MM.1S (cell line): Measurements from ENCODE around the gene PPP2CA.

Source experiments
- DNase-seq: peaks from one replicate; pipeline ENCODE4 v3.0.0-alpha.2; 2015
- H2AFZ ChIP-seq: fragments of 300-600 bp; sonication (generic); 2 replicates; pipeline ENCODE4 v1.6.0; 2016; ENCODE audit warnings: antibody characterized with exemption, low read length
- H3F3A ChIP-seq: fragments of 300-600 bp; sonication (generic); 2 replicates; pipeline ENCODE4 v1.6.1; 2016; ENCODE audit warnings: mild to moderate bottlenecking, antibody characterized with exemption, low read length, moderate library complexity, mixed read lengths; ENCODE audit not compliant: insufficient read depth
- H3K27ac ChIP-seq: fragments of 300-600 bp; sonication (generic); 2 replicates; pipeline ENCODE4 v1.5.1; 2016; ENCODE audit warnings: mild to moderate bottlenecking, low read length
- H3K27me3 ChIP-seq: fragments of 300-600 bp; sonication (generic); replicated peaks from 2 replicates; pipeline ENCODE4 v1.6.0; 2016; ENCODE audit warnings: low read length; ENCODE audit not compliant: insufficient read depth
- H3K36me3 ChIP-seq: fragments of 300-600 bp; sonication (generic); replicated peaks from 2 replicates; pipeline ENCODE4 v1.6.1; 2016; ENCODE audit warnings: mild to moderate bottlenecking, low read length, mixed read lengths; ENCODE audit not compliant: insufficient read depth
- H3K4me1 ChIP-seq: fragments of 300-600 bp; sonication (generic); 2 replicates; pipeline ENCODE4 v1.6.1; 2016; ENCODE audit warnings: low read length, mixed read lengths
- H3K4me2 ChIP-seq: fragments of 300-600 bp; sonication (generic); 2 replicates; pipeline ENCODE4 v1.6.0; 2016; ENCODE audit warnings: low read depth, low read length
- H3K4me3 ChIP-seq: fragments of 300-600 bp; sonication (generic); 2 replicates; pipeline ENCODE4 v1.5.1; 2016; ENCODE audit warnings: low read length, mixed read lengths
- H3K79me2 ChIP-seq: fragments of 300-600 bp; sonication (generic); 2 replicates; pipeline ENCODE4 v1.6.1; 2016; ENCODE audit warnings: mixed run types, low read length, mixed read lengths
- H3K9ac ChIP-seq: fragments of 300-600 bp; sonication (generic); 2 replicates; pipeline ENCODE4 v1.6.1; 2016; ENCODE audit warnings: low read length, mixed read lengths
- H3K9me2 ChIP-seq: fragments of 300-600 bp; sonication (generic); replicated peaks from 2 replicates; pipeline ENCODE4 v1.6.1; 2016; ENCODE audit warnings: mild to moderate bottlenecking, low read length, mixed read lengths; ENCODE audit not compliant: insufficient read depth
- H3K9me3 ChIP-seq: fragments of 300-600 bp; sonication (generic); replicated peaks from 2 replicates; pipeline ENCODE4 v1.6.1; 2016; ENCODE audit warnings: mild to moderate bottlenecking, low read length, mixed read lengths; ENCODE audit not compliant: insufficient read depth
- H4K20me1 ChIP-seq: fragments of 300-600 bp; sonication (generic); 2 replicates; pipeline ENCODE4 v1.6.1; 2016; ENCODE audit warnings: mild to moderate bottlenecking, low read length, moderate library complexity, mixed read lengths; ENCODE audit not compliant: insufficient read depth
- CTCF ChIP-seq: fragments of 300-600 bp; sonication (generic); IDR thresholded peaks from 2 replicates; pipeline ENCODE4 v1.5.1; 2016; ENCODE audit warnings: antibody characterized with exemption, low read length, mixed read lengths
- EZH2 ChIP-seq: fragments of 300-600 bp; sonication (generic); optimal IDR thresholded peaks from 2 replicates; pipeline ENCODE3; 2017; ENCODE audit warnings: low read depth, mild to moderate bottlenecking, antibody characterized with exemption, low read length, mixed read lengths
- EZH2phosphoT487 ChIP-seq: fragments of 300-600 bp; sonication (generic); IDR thresholded peaks from 2 replicates; pipeline ENCODE4 v1.6.1; 2018; ENCODE audit warnings: antibody characterized with exemption, low read length

PPP2CA gene

GRCh38 chr5:134171972-134172371 lies 53.9 kb downstream of the PPP2CA start:
- H2AFZ ChIP-seq: no peak overlapping the region
- no peaks in the 10 kb centered on the region for H3K9me2 ChIP-seq
- peaks cover 18% of the 10 kb centered on the region for H3F3A ChIP-seq
- no peak overlapping the region for H3K9ac ChIP-seq
- no peak overlapping the region for H3K4me2 ChIP-seq
- peaks cover 15% of the 10 kb centered on the region for H4K20me1 ChIP-seq
- no peaks in the 10 kb centered on the region for H3K27me3 ChIP-seq
- peaks cover 86% of the 10 kb centered on the region for H3K79me2 ChIP-seq
- H3K4me1 ChIP-seq: peaks cover 9% of the 10 kb centered on the region
- no peak for TF ChIP-seq EZH2
- no peak for TF ChIP-seq CTCF
- TF ChIP-seq EZH2phosphoT487: no peak
- H3K4me3 ChIP-seq: no peak overlapping the region
- no peak overlapping the region for H3K27ac ChIP-seq
- no peak for DNase-seq
- peaks cover 24% of the 10 kb centered on the region; the same call in 1 of the 2 replicates for H3K36me3 ChIP-seq
- H3K9me3 ChIP-seq: no peaks in the 10 kb centered on the region

- Histone ChIP-seq H3K27ac (no peak overlapping the region), H3K4me1 (no peaks in the 10 kb centered on the region), H4K20me1 (no peaks in the 10 kb centered on the region), H3F3A (no peaks in the 10 kb centered on the region), H3K9ac (no peak overlapping the region), H3K79me2 (peaks cover 26% of the 10 kb centered on the region), H3K9me3 (no peaks in the 10 kb centered on the region), H3K9me2 (no peaks in the 10 kb centered on the region), H2AFZ (no peak overlapping the region), H3K36me3 (peaks cover 14% of the 10 kb centered on the region; the same call in 1 of the 2 replicates), H3K4me3 (no peak overlapping the region), H3K4me2 (no peak overlapping the region), H3K27me3 (no peaks in the 10 kb centered on the region)
- DNase-seq: no peak
- no peak for TF ChIP-seq EZH2
- TF ChIP-seq CTCF: no peak
- TF ChIP-seq EZH2phosphoT487: no peak
These were observed 63.3 kb downstream of the PPP2CA start for GRCh38 chr5:134162592-134162991.

GRCh38 chr5:134161513-134162395 lies 64.1 kb downstream of the PPP2CA start:
- no peaks in the 10 kb centered on the region for H3F3A ChIP-seq
- no peak overlapping the region for H2AFZ ChIP-seq
- TF ChIP-seq CTCF: no peak
- TF ChIP-seq EZH2phosphoT487: no peak
- H3K79me2 ChIP-seq: peaks cover 22% of the 10 kb centered on the region; the same call in 1 of the 2 replicates
- H3K4me3 ChIP-seq: no peak overlapping the region
- no peaks in the 10 kb centered on the region for H3K9me2 ChIP-seq
- DNase-seq: no peak
- no peaks in the 10 kb centered on the region for H3K9me3 ChIP-seq
- no peak overlapping the region for H3K27ac ChIP-seq
- H3K27me3 ChIP-seq: no peaks in the 10 kb centered on the region
- peaks cover 9% of the 10 kb centered on the region; the same call in 1 of the 2 replicates for H3K36me3 ChIP-seq
- H3K9ac ChIP-seq: no peak overlapping the region
- H3K4me1 ChIP-seq: no peaks in the 10 kb centered on the region
- H3K4me2 ChIP-seq: no peak overlapping the region
- no peaks in the 10 kb centered on the region for H4K20me1 ChIP-seq
